Caco-2 (cell line): ENCODE results near the gene RAE1. TPM values are rescaled to one million over a fixed set of nuclear protein-coding genes. Genes with fewer than 3 reads are reported as not detected.

Experiments
- BruUV-seq: library from RNA; stranded (reverse); fragments of 400-500 nt; replicated peaks from 2 replicates; lab custom pipeline; 2021; lab: Mats Ljungman, UMichigan
- CTCF ChIA-PET: fragments of 300-600 bp; sonication (Branson Sonifier 250); formaldehyde crosslinking; loops from one replicate; lab custom pipeline; 2022; ENCODE audit warnings: antibody characterized with exemption; lab: Charles Lee
- POLR2A ChIA-PET: fragments of 300-600 bp; sonication (Branson Sonifier 250); formaldehyde crosslinking; loops from one replicate; lab custom pipeline; 2022; ENCODE audit warnings: antibody characterized with exemption; lab: Charles Lee
- DNase-seq, 2 experiments: peaks; one replicate each; pipeline versions ENCODE4 v3.0.0 to v3.0.0-alpha.2; 2020 to 2022
- H3K27me3 ChIP-seq: replicated peaks from 2 replicates; pipeline ENCODE4 v1.6.0; 2011; ENCODE audit warnings: low read length; ENCODE audit not compliant: control insufficient read depth, insufficient read depth
- H3K36me3 ChIP-seq: 2 replicates; pipeline ENCODE4 v1.5.1; 2011; ENCODE audit warnings: low read length; ENCODE audit not compliant: control insufficient read depth, insufficient read depth
- H3K4me1 ChIP-seq: fragments of 250-450 bp; sonication (Bioruptor Pico); 2 replicates; pipeline ENCODE4 v1.5.1; 2020; ENCODE audit warnings: mild to moderate bottlenecking
- H3K4me3 ChIP-seq: 2 replicates; pipeline ENCODE4 v1.5.1; 2011; ENCODE audit warnings: low read depth, mild to moderate bottlenecking, control low read depth, low read length
- H3K9me3 ChIP-seq: fragments of 250-450 bp; sonication (Bioruptor Pico); 2 replicates; pipeline ENCODE4 v1.5.1; 2020; ENCODE audit warnings: mild to moderate bottlenecking, moderate library complexity
- H3K27ac Mint-ChIP-seq: one replicate; pipeline ENCODE4 v1.8.0; 2022; ENCODE audit warnings: mixed read lengths; ENCODE audit not compliant: unreplicated experiment
- H3K27me3 Mint-ChIP-seq: one replicate; pipeline ENCODE4 v1.8.0; 2022; ENCODE audit warnings: mixed read lengths; ENCODE audit not compliant: insufficient read depth, unreplicated experiment
- H3K36me3 Mint-ChIP-seq: one replicate; pipeline ENCODE4 v1.8.0; 2022; ENCODE audit warnings: mild to moderate bottlenecking, mixed read lengths; ENCODE audit not compliant: insufficient read depth, unreplicated experiment
- H3K4me1 Mint-ChIP-seq: one replicate; pipeline ENCODE4 v1.8.0; 2022; ENCODE audit warnings: low read depth, mixed read lengths; ENCODE audit not compliant: unreplicated experiment
- H3K4me3 Mint-ChIP-seq: one replicate; pipeline ENCODE4 v1.8.0; 2022; ENCODE audit warnings: mild to moderate bottlenecking, moderate library complexity, mixed read lengths; ENCODE audit not compliant: unreplicated experiment
- H3K9me3 Mint-ChIP-seq: one replicate; pipeline ENCODE4 v1.8.0; 2022; ENCODE audit warnings: mixed read lengths; ENCODE audit not compliant: unreplicated experiment
- CTCF ChIP-seq, 2 experiments: fragments of 200-600 bp in 1 of 2; IDR thresholded peaks; 1 replicate in 1 of 2; 2 replicates in 1 of 2; pipeline versions ENCODE4 v1.5.1 to v1.8.0; 2011 to 2022; ENCODE audit warnings: antibody characterized with exemption in 1 of 2, control low read depth in 1 of 2, inconsistent platforms in 1 of 2, low read depth in 1 of 2, low read length in 1 of 2, mild to moderate bottlenecking in 1 of 2, moderate library complexity in 1 of 2; ENCODE audit not compliant: insufficient read depth in 1 of 2, severe bottlenecking in 1 of 2, unreplicated experiment in 1 of 2
- intact Hi-C: fragments of 100-400 bp; cut with micrococcal nuclease; formaldehyde crosslinking; loops from one replicate; pipeline ENCODE4 v1.10.0; 2022; ENCODE audit not compliant: unreplicated experiment
- total RNA-seq: library from RNA; stranded (reverse); gene quantifications from 2 replicates; pipeline ENCODE4 v1.2.3, GENCODE V29; 2022

The RAE1 gene
- total RNA-seq, 1 experiment from 2014 or later, result 133 TPM

GRCh38 chr20:57383447-57384347, 32.6 kb downstream of the RAE1 start:
- Histone ChIP-seq H3K9me3 (no peaks in the 10 kb centered on the region), H3K4me1 (no peaks in the 10 kb centered on the region), H3K36me3 (peaks cover 2% of the 10 kb centered on the region; the same call in 1 of the 2 replicates), H3K4me3 (no peak overlapping the region), H3K27me3 (no peaks in the 10 kb centered on the region)
- Mint-ChIP-seq H3K4me3 (no peak overlapping the region), H3K4me1 (peaks cover 13% of the 10 kb centered on the region), H3K36me3 (peaks cover 29% of the 10 kb centered on the region), H3K27ac (no peak overlapping the region), H3K9me3 (no peaks in the 10 kb centered on the region), H3K27me3 (no peaks in the 10 kb centered on the region)
- no TSS peak for BruUV-seq
- intact Hi-C loops, result loop anchor here (5.0 to 10.0 kb wide), 2 partner anchors 39 to 211 kb away; no protein-coding TSS in a partner anchor
- CTCF ChIA-PET, result interaction anchor here (0.6 to 1.5 kb wide), 12 partner anchors 9 to 755 kb away, joined by 3 to 6 read pairs (median 4); no protein-coding TSS in a partner anchor
- TF ChIP-seq CTCF (IDR thresholded peaks at IDR 0.05; ENCODE audit: insufficient read depth in 1 of 2, low read depth in 1 of 2, low read length in 1 of 2, severe bottlenecking in 1 of 2, unreplicated experiment in 1 of 2), result no peak
- peak; percentile 47 to 66 for DNase-seq
- POLR2A ChIA-PET, result interaction anchor here (0.6 kb wide), 1 partner anchor 296 kb away, joined by 4 read pairs; no protein-coding TSS in a partner anchor

GRCh38 chr20:57384486-57384885, 33.4 kb downstream of the RAE1 start:
- Mint-ChIP-seq H3K27ac (no peak overlapping the region), H3K36me3 (peaks cover 29% of the 10 kb centered on the region), H3K4me1 (peaks cover 15% of the 10 kb centered on the region), H3K27me3 (no peaks in the 10 kb centered on the region), H3K4me3 (no peak overlapping the region), H3K9me3 (no peaks in the 10 kb centered on the region)
- intact Hi-C loops, result loop anchor here (5.0 to 10.0 kb wide), 2 partner anchors 38 to 210 kb away; no protein-coding TSS in a partner anchor
- no peaks in the 10 kb centered on the region for H3K27me3 ChIP-seq
- no peak for DNase-seq
- CTCF ChIA-PET, result interaction anchor here (0.6 to 1.5 kb wide), 8 partner anchors 8 to 714 kb away, joined by 3 to 6 read pairs (median 5); no protein-coding TSS in a partner anchor
- no TSS peak for BruUV-seq
- H3K4me1 ChIP-seq, result peaks cover under 1% of the 10 kb centered on the region
- no peak for TF ChIP-seq CTCF (IDR thresholded peaks at IDR 0.05; ENCODE audit: insufficient read depth in 1 of 2, low read depth in 1 of 2, low read length in 1 of 2, severe bottlenecking in 1 of 2, unreplicated experiment in 1 of 2)
- peaks cover 2% of the 10 kb centered on the region; the same call in 1 of the 2 replicates for H3K36me3 ChIP-seq
- H3K9me3 ChIP-seq, result no peaks in the 10 kb centered on the region
- H3K4me3 ChIP-seq, result no peak overlapping the region
- POLR2A ChIA-PET, result interaction anchor here (0.6 kb wide), 1 partner anchor 297 kb away, joined by 4 read pairs; no protein-coding TSS in a partner anchor
